Measurements from ENCODE around the gene SUGCT. TPM values are rescaled to one million over a fixed set of nuclear protein-coding genes. Genes with fewer than 3 reads are reported as not detected.
"Not testable (repeated sequence)": the region's sequence is repeated elsewhere in the genome, so short reads cannot be mapped to it uniquely, and the experiment has no call there.

The SUGCT gene
- total RNA-seq, 2 donors from 2014 or later = 0.68 to 2.5 TPM

- no peak overlapping the region for H3K4me3 Mint-ChIP-seq
- H3K4me1 Mint-ChIP-seq = no peaks in the 10 kb centered on the region
- no peak for DNase-seq
- H3K9me3 ChIP-seq (ENCODE audit: control insufficient read depth, low read length, poor library complexity, severe bottlenecking) = no peaks in the 10 kb centered on the region
- ATAC-seq = no peak
- H3K36me3 Mint-ChIP-seq (ENCODE audit: low read depth) = no peaks in the 10 kb centered on the region
- H3K27me3 Mint-ChIP-seq = no peaks in the 10 kb centered on the region
- no peak overlapping the region for H3K27ac Mint-ChIP-seq
Observed at GRCh38 chr7:40598915-40599314, 464.1 kb downstream of the SUGCT start.

GRCh38 chr7:40599836-40600235 is 465.0 kb downstream of the SUGCT start:
- ATAC-seq = no peak
- no peaks in the 10 kb centered on the region for H3K9me3 ChIP-seq (ENCODE audit: control insufficient read depth, low read length, poor library complexity, severe bottlenecking)
- Mint-ChIP-seq H3K27ac (no peak overlapping the region), H3K4me1 (no peaks in the 10 kb centered on the region), H3K36me3 (ENCODE audit: low read depth) (no peaks in the 10 kb centered on the region), H3K4me3 (no peak overlapping the region), H3K27me3 (no peaks in the 10 kb centered on the region)
- DNase-seq = no peak

GRCh38 chr7:40602351-40602750 is 467.5 kb downstream of the SUGCT start:
- not testable (repeated sequence) for H3K9me3 ChIP-seq (ENCODE audit: control insufficient read depth, low read length, poor library complexity, severe bottlenecking); H3K36me3 Mint-ChIP-seq (ENCODE audit: low read depth); H3K4me3 Mint-ChIP-seq; H3K27ac Mint-ChIP-seq; H3K4me1 Mint-ChIP-seq; H3K27me3 Mint-ChIP-seq; ATAC-seq; DNase-seq

- H3K27ac Mint-ChIP-seq = no peak overlapping the region
- H3K36me3 Mint-ChIP-seq (ENCODE audit: low read depth) = no peaks in the 10 kb centered on the region
Observed at GRCh38 chr7:40604601-40605438, 470.0 kb downstream of the SUGCT start.

GRCh38 chr7:40608321-40609075 is 473.7 kb downstream of the SUGCT start:
- ATAC-seq (no peak), DNase-seq (no peak)
- no peaks in the 10 kb centered on the region for H3K27me3 Mint-ChIP-seq
- H3K4me1 Mint-ChIP-seq = no peaks in the 10 kb centered on the region
- H3K27ac Mint-ChIP-seq = no peak overlapping the region
- no peaks in the 10 kb centered on the region for H3K9me3 ChIP-seq (ENCODE audit: control insufficient read depth, low read length, poor library complexity, severe bottlenecking)
- no peaks in the 10 kb centered on the region for H3K36me3 Mint-ChIP-seq (ENCODE audit: low read depth)
- H3K4me3 Mint-ChIP-seq = no peak overlapping the region

More at GRCh38 chr7:40604601-40605438, 470.0 kb downstream of the SUGCT start:
- Mint-ChIP-seq H3K4me1 (no peaks in the 10 kb centered on the region), H3K4me3 (no peak overlapping the region), H3K27me3 (no peaks in the 10 kb centered on the region)
- no peak for ATAC-seq
- no peak for DNase-seq
- H3K9me3 ChIP-seq (ENCODE audit: control insufficient read depth, low read length, poor library complexity, severe bottlenecking) = no peaks in the 10 kb centered on the region

- no peak for DNase-seq
- no peak overlapping the region for H3K27ac Mint-ChIP-seq
- no peaks in the 10 kb centered on the region for H3K36me3 Mint-ChIP-seq (ENCODE audit: low read depth)
- H3K9me3 ChIP-seq (ENCODE audit: control insufficient read depth, low read length, poor library complexity, severe bottlenecking) = no peaks in the 10 kb centered on the region
- ATAC-seq = no peak
- H3K27me3 Mint-ChIP-seq = no peaks in the 10 kb centered on the region
- H3K4me1 Mint-ChIP-seq = no peaks in the 10 kb centered on the region
- H3K4me3 Mint-ChIP-seq = no peak overlapping the region
Observed at GRCh38 chr7:40610461-40610860, 475.7 kb downstream of the SUGCT start.

- ATAC-seq = no peak
- no peaks in the 10 kb centered on the region for H3K36me3 Mint-ChIP-seq (ENCODE audit: low read depth)
- H3K4me3 Mint-ChIP-seq = no peak overlapping the region
- H3K27me3 Mint-ChIP-seq = no peaks in the 10 kb centered on the region
- no peak for DNase-seq
- no peaks in the 10 kb centered on the region for H3K9me3 ChIP-seq (ENCODE audit: control insufficient read depth, low read length, poor library complexity, severe bottlenecking)
- H3K27ac Mint-ChIP-seq = no peak overlapping the region
- H3K4me1 Mint-ChIP-seq = no peaks in the 10 kb centered on the region
Observed at GRCh38 chr7:40611095-40611871, 476.5 kb downstream of the SUGCT start.

- Mint-ChIP-seq H3K4me1 (no peaks in the 10 kb centered on the region), H3K36me3 (ENCODE audit: low read depth) (no peaks in the 10 kb centered on the region), H3K27ac (no peak overlapping the region), H3K4me3 (no peak overlapping the region), H3K27me3 (no peaks in the 10 kb centered on the region)
- no peak for ATAC-seq
- H3K9me3 ChIP-seq (ENCODE audit: control insufficient read depth, low read length, poor library complexity, severe bottlenecking) = no peaks in the 10 kb centered on the region
- DNase-seq = no peak
Observed at GRCh38 chr7:40612298-40612697, 477.5 kb downstream of the SUGCT start.

- H3K27ac Mint-ChIP-seq = no peak overlapping the region
- H3K27me3 Mint-ChIP-seq = no peaks in the 10 kb centered on the region
- ATAC-seq (no peak), DNase-seq (no peak)
- H3K4me1 Mint-ChIP-seq = no peaks in the 10 kb centered on the region
- H3K9me3 ChIP-seq (ENCODE audit: control insufficient read depth, low read length, poor library complexity, severe bottlenecking) = no peaks in the 10 kb centered on the region
- no peaks in the 10 kb centered on the region for H3K36me3 Mint-ChIP-seq (ENCODE audit: low read depth)
- no peak overlapping the region for H3K4me3 Mint-ChIP-seq
Observed at GRCh38 chr7:40619647-40620046, 484.8 kb downstream of the SUGCT start.

- H3K9me3 ChIP-seq (ENCODE audit: control insufficient read depth, low read length, poor library complexity, severe bottlenecking) = no peaks in the 10 kb centered on the region
- Mint-ChIP-seq H3K27ac (no peak overlapping the region), H3K4me3 (no peak overlapping the region), H3K4me1 (no peaks in the 10 kb centered on the region), H3K27me3 (no peaks in the 10 kb centered on the region), H3K36me3 (ENCODE audit: low read depth) (no peaks in the 10 kb centered on the region)
- no peak for DNase-seq
- ATAC-seq = no peak
Observed at GRCh38 chr7:40621592-40621998, 486.8 kb downstream of the SUGCT start.

GRCh38 chr7:40622941-40623501 is 488.2 kb downstream of the SUGCT start:
- no peaks in the 10 kb centered on the region for H3K27me3 Mint-ChIP-seq
- no peak overlapping the region for H3K4me3 Mint-ChIP-seq
- H3K36me3 Mint-ChIP-seq (ENCODE audit: low read depth) = no peaks in the 10 kb centered on the region
- no peaks in the 10 kb centered on the region for H3K4me1 Mint-ChIP-seq
- DNase-seq = no peak
- no peak for ATAC-seq
- no peak overlapping the region for H3K27ac Mint-ChIP-seq
- H3K9me3 ChIP-seq (ENCODE audit: control insufficient read depth, low read length, poor library complexity, severe bottlenecking) = no peaks in the 10 kb centered on the region

- no peak for ATAC-seq
- H3K36me3 Mint-ChIP-seq (ENCODE audit: low read depth) = no peaks in the 10 kb centered on the region
- no peak overlapping the region for H3K27ac Mint-ChIP-seq
Observed at GRCh38 chr7:40623863-40624262, 489.1 kb downstream of the SUGCT start.

GRCh38 chr7:40627361-40627760 is 492.6 kb downstream of the SUGCT start:
- H3K9me3 ChIP-seq (ENCODE audit: control insufficient read depth, low read length, poor library complexity, severe bottlenecking); H3K36me3 Mint-ChIP-seq (ENCODE audit: low read depth); H3K4me1 Mint-ChIP-seq; ATAC-seq; DNase-seq; H3K27me3 Mint-ChIP-seq; H3K4me3 Mint-ChIP-seq; H3K27ac Mint-ChIP-seq: not testable (repeated sequence)

More at GRCh38 chr7:40623863-40624262, 489.1 kb downstream of the SUGCT start:
- no peaks in the 10 kb centered on the region for H3K27me3 Mint-ChIP-seq
- H3K9me3 ChIP-seq (ENCODE audit: control insufficient read depth, low read length, poor library complexity, severe bottlenecking) = no peaks in the 10 kb centered on the region
- H3K4me1 Mint-ChIP-seq = no peaks in the 10 kb centered on the region
- H3K4me3 Mint-ChIP-seq = no peak overlapping the region
- no peak for DNase-seq
